Measurements from ENCODE around the gene FARS2.

Gene FARS2

DNA sequence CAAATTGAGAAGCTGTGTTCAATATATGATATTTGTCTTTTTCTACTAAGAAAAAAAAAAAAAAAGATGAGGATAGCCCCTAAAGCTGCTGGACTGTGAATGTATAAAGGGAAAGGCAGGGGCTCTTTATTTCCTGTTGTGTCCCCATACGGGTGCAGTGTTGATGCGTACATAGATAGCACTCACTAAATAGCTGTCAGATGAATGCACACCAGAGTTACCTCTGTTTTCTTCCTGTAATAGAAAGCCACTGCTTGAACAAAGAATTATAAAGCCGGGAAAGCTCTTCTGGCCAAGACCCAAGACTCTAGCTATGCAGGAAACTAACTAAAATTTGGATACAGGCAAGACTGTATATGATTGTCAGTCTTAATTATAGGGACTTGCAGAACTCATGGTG is 260.0 kb downstream of the FARS2 start:
- no peak overlapping the region for H3K4me3 ChIP-seq (ENCODE audit: low read depth, low read length)
- no peak for DNase-seq (ENCODE audit: low read depth, low spot score)
- TF ChIP-seq, protein P1, sequence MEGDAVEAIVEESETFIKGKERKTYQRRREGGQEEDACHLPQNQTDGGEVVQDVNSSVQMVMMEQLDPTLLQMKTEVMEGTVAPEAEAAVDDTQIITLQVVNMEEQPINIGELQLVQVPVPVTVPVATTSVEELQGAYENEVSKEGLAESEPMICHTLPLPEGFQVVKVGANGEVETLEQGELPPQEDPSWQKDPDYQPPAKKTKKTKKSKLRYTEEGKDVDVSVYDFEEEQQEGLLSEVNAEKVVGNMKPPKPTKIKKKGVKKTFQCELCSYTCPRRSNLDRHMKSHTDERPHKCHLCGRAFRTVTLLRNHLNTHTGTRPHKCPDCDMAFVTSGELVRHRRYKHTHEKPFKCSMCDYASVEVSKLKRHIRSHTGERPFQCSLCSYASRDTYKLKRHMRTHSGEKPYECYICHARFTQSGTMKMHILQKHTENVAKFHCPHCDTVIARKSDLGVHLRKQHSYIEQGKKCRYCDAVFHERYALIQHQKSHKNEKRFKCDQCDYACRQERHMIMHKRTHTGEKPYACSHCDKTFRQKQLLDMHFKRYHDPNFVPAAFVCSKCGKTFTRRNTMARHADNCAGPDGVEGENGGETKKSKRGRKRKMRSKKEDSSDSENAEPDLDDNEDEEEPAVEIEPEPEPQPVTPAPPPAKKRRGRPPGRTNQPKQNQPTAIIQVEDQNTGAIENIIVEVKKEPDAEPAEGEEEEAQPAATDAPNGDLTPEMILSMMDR (IDR thresholded peaks at IDR 0.05; ENCODE audit: low read depth, low read length) = no peak
- in situ Hi-C loops (cut with HindIII; ENCODE audit: low sequenced_read_pairs) = no loop called here

DNA sequence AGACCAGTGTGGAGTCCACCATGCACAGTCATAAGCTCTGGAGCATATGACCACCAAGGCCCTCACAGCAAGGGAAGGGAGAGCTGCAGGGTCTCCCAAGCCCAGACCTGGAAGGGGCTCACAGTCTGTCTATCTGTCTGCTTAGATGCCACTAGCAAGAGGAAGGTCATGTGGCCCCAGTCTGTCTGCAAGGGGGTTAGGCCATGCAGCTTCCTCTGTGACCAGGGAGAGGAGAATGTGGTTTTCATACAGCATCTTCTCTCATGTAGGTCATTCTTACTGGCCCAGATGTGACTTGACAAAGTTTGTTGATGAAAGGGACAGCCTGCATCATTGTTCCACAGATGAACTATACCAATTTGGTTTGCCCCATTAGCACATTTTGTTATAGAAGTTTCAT is 260.8 kb downstream of the FARS2 start:
- no peak overlapping the region for H3K4me3 ChIP-seq (ENCODE audit: low read depth, low read length)
- TF ChIP-seq, protein P1 (IDR thresholded peaks at IDR 0.05; ENCODE audit: low read depth, low read length) = no peak
- no peak for DNase-seq (ENCODE audit: low read depth, low spot score)
- in situ Hi-C loops (cut with HindIII; ENCODE audit: low sequenced_read_pairs) = no loop called here

DNA sequence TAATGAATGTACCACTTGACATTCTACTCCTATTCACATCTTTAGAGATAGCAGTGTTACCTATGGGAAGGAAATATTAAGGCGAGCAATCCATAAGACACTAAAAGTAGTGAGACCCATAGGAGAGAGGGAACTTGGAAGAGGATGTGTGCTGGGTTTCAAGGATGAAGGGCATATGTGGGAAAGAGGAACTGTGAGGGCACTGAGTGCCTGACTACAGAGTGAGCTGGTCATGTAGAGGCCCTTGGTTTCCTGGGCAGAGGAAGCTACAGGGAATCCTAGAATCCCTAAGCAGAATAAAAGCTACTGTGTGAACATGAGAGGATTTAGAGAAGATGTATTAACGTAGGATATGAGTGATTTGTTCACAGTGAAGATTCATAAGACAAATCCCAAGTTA is 262.8 kb downstream of the FARS2 start:
- TF ChIP-seq, protein P1 (IDR thresholded peaks at IDR 0.05; ENCODE audit: low read depth, low read length) = no peak
- in situ Hi-C loops (cut with HindIII; ENCODE audit: low sequenced_read_pairs) = no loop called here
- no peak for DNase-seq (ENCODE audit: low read depth, low spot score)
- no peak overlapping the region for H3K4me3 ChIP-seq (ENCODE audit: low read depth, low read length)

DNA sequence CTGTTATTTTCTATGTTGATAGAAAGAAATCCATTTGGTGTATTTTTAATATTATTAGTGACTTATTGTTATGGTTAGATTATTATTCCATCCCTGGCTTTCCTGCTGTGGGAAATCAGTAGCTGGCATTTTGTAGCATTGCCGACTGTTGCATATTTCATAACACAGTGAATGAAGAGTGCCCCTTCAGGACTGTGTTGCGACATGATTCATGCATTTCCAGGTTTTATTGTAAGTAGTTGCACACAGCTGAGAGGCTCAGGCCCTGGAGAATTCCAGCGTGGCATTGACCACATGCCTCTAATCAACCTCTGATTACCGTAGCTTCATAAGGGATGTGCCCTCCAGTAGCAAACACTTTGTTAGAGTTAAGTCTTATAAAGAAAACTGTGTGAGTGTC is 263.9 kb downstream of the FARS2 start:
- DNase-seq (ENCODE audit: low read depth, low spot score) = no peak
- TF ChIP-seq, protein P1 (IDR thresholded peaks at IDR 0.05; ENCODE audit: low read depth, low read length) = no peak
- in situ Hi-C loops (cut with HindIII; ENCODE audit: low sequenced_read_pairs) = no loop called here
- no peak overlapping the region for H3K4me3 ChIP-seq (ENCODE audit: low read depth, low read length)

DNA sequence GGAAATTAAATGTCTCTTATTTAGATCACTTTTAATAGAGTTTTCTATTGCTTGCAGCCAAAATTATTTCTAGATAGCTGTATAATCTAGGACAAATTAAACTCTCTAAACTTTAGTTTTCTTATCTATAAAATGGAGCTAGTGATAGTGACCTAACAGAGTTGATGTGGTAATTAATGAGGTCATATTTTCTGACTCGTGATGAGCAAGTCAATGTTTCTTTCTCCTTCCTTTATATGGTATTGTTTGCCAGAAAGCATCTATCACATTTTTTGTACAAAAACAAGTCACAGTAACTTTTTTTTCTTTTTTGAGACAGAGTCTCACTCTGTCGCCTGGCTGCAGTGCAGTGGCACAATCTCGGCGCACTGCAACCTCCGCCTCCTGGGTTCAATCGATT is 267.7 kb downstream of the FARS2 start:
- DNase-seq (ENCODE audit: low read depth, low spot score) = no peak
- TF ChIP-seq, protein P1 (IDR thresholded peaks at IDR 0.05; ENCODE audit: low read depth, low read length) = no peak
- in situ Hi-C loops (cut with HindIII; ENCODE audit: low sequenced_read_pairs) = no loop called here
- H3K4me3 ChIP-seq (ENCODE audit: low read depth, low read length) = no peak overlapping the region

DNA sequence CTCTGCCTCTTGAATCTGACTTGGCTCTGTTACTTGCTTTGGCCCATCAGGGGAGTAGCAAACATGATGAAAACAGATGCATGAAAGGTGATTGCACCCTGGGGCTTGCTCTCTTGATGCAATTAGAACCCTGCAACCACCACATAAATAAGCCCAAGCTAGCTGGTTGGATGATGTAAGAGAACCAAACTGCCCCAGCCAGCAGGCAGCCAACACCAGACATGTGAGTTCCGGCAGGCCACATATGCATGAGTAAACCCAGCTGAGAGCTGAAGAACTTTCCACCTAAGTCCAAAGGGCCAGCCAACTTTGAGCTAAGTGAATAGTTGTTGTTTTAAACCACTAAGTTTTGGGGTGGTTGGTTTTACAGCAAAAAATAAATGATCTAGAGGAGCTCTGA is 268.4 kb downstream of the FARS2 start:
- peak; percentile 43 for DNase-seq (ENCODE audit: low read depth, low spot score)
- H3K4me3 ChIP-seq (ENCODE audit: low read depth, low read length) = no peak overlapping the region
- in situ Hi-C loops (cut with HindIII; ENCODE audit: low sequenced_read_pairs) = no loop called here
- TF ChIP-seq, protein P1 (IDR thresholded peaks at IDR 0.05; ENCODE audit: low read depth, low read length) = no peak

DNA sequence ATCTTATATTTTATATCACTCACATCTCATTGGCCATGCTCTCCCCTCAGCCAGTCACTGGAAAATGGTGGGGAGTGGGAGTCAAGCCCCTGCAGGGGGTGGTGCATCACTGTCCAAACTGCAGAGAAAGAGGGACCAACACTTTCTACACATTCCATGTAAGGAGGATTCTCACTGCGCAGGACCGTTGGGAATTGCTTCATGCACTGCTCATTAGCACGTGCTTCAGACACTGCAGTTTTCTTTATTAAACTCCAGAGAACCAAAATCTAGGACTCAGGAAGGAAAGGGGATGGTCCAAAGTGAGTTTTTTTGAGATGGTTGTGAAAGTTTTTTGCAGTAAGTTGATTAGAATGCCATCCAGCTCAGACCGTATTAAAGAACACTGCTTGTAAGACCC is 269.8 kb downstream of the FARS2 start:
- in situ Hi-C loops (cut with HindIII; ENCODE audit: low sequenced_read_pairs) = no loop called here
- TF ChIP-seq, protein P1 (IDR thresholded peaks at IDR 0.05; ENCODE audit: low read depth, low read length) = no peak
- no peak overlapping the region for H3K4me3 ChIP-seq (ENCODE audit: low read depth, low read length)

More for the DNA sequence above, 269.8 kb downstream of the FARS2 start:
- no peak for DNase-seq (ENCODE audit: low read depth, low spot score)

Data from astrocyte of the spinal cord (primary cell).